ENCODE measurements around the gene ZNF692. TPM values are rescaled to one million over a fixed set of nuclear protein-coding genes. Genes with fewer than 3 reads are reported as not detected.

Gene ZNF692
- total RNA-seq, 4 donors from 2014 or later = 35.7 to 67.9 (median 40.7) TPM

- H3K9me3 ChIP-seq = no peaks in the 10 kb centered on the region
- peak overlapping the region; percentile 78 to 96 (median 84) for H3K4me3 ChIP-seq
- no peaks in the 10 kb centered on the region for H3K27me3 ChIP-seq
- intact Hi-C loops (cut with DNase I) = no loop called here
- peak overlapping the region; percentile 93 to 99 (median 97) for H3K27ac ChIP-seq
- peaks cover 34 to 61% (median 46%) of the 10 kb centered on the region in 3 donors for H3K4me1 ChIP-seq
- DNase-seq = no peak
- no peak for TF ChIP-seq CTCF (IDR thresholded peaks at IDR 0.05)
- TF ChIP-seq POLR2A (IDR thresholded peaks at IDR 0.05) = no peak
- H3K36me3 ChIP-seq = peaks cover 6 to 47% (median 7%) of the 10 kb centered on the region in 3 donors
- WGBS, 2 donors = 16 to 29% methylated on average over 6 to 9 of the region's 10 CpGs
Measured at GRCh38 chr1:248825136-248825535, 33.7 kb downstream of the ZNF692 start.

- DNase-seq = no peak
Measured at GRCh38 chr1:248824701-248825100, 34.2 kb downstream of the ZNF692 start.

GRCh38 chr1:248824301-248824700 is 34.6 kb downstream of the ZNF692 start:
- Histone ChIP-seq H3K27me3 (no peaks in the 10 kb centered on the region), H3K36me3 (peaks cover 7 to 54% (median 8%) of the 10 kb centered on the region in 3 donors), H3K4me1 (peaks cover 34 to 65% (median 46%) of the 10 kb centered on the region in 3 donors), H3K9me3 (no peaks in the 10 kb centered on the region), H3K27ac (peak overlapping the region in 1 of 4 donors; percentile 99), H3K4me3 (peak overlapping the region in 3 of 4 donors; percentile 78 to 96 (median 85))
- 86 to 91% methylated on average over 1 of the region's 1 CpG for WGBS, 2 donors
- TF ChIP-seq POLR2A (IDR thresholded peaks at IDR 0.05) (no peak), CTCF (IDR thresholded peaks at IDR 0.05) (no peak)
- intact Hi-C loops (cut with DNase I) = no loop called here
- no peak for DNase-seq

More at GRCh38 chr1:248824701-248825100, 34.2 kb downstream of the ZNF692 start:
- 66 to 100% methylated on average over 1 to 3 of the region's 3 CpGs for WGBS, 2 donors
- Histone ChIP-seq H3K4me1 (peaks cover 34 to 65% (median 46%) of the 10 kb centered on the region in 3 donors), H3K27ac (peak overlapping the region; percentile 93 to 99 (median 97)), H3K27me3 (no peaks in the 10 kb centered on the region), H3K36me3 (peaks cover 7 to 52% (median 8%) of the 10 kb centered on the region in 3 donors), H3K4me3 (peak overlapping the region; percentile 78 to 96 (median 84)), H3K9me3 (no peaks in the 10 kb centered on the region)
- intact Hi-C loops (cut with DNase I) = no loop called here
- TF ChIP-seq CTCF (IDR thresholded peaks at IDR 0.05) (no peak), POLR2A (IDR thresholded peaks at IDR 0.05) (no peak)

- H3K27ac ChIP-seq = no peak overlapping the region
- intact Hi-C loops (cut with DNase I) = no loop called here
- peaks cover 34 to 72% (median 46%) of the 10 kb centered on the region in 3 donors for H3K4me1 ChIP-seq
- peaks cover 7 to 61% (median 8%) of the 10 kb centered on the region in 3 donors for H3K36me3 ChIP-seq
- no peaks in the 10 kb centered on the region for H3K27me3 ChIP-seq
- no peaks in the 10 kb centered on the region for H3K9me3 ChIP-seq
- H3K4me3 ChIP-seq = peak overlapping the region in 2 of 4 donors; percentile 85 to 96
- no peak for DNase-seq
- TF ChIP-seq CTCF (IDR thresholded peaks at IDR 0.05) (no peak), POLR2A (IDR thresholded peaks at IDR 0.05) (no peak)
- 61 to 62% methylated on average over 2 of the region's 2 CpGs for WGBS, 2 donors
Measured at GRCh38 chr1:248823517-248824001, 35.3 kb downstream of the ZNF692 start.

- Histone ChIP-seq H3K36me3 (peaks cover 7 to 72% (median 8%) of the 10 kb centered on the region in 3 donors), H3K9me3 (no peaks in the 10 kb centered on the region), H3K4me3 (no peak overlapping the region), H3K4me1 (peaks cover 34 to 75% (median 46%) of the 10 kb centered on the region in 3 donors), H3K27me3 (no peaks in the 10 kb centered on the region), H3K27ac (no peak overlapping the region)
- TF ChIP-seq POLR2A (IDR thresholded peaks at IDR 0.05) (no peak), CTCF (IDR thresholded peaks at IDR 0.05) (no peak)
- intact Hi-C loops (cut with DNase I) = no loop called here
- WGBS, 2 donors = 79 to 84% methylated on average over 11 to 15 of the region's 15 CpGs
- DNase-seq = no peak
Measured at GRCh38 chr1:248822148-248823032, 36.5 kb downstream of the ZNF692 start.

Data from esophagus squamous epithelium (tissue), 5 donors.